Suprapubic skin (tissue), 3 donors: ENCODE results near the gene OSBPL2.

ENCODE experiments used
- EP300 ChIP-seq: sonication (generic); formaldehyde crosslinking; IDR thresholded peaks from one replicate; pipeline ENCODE4 v1.6.1; 2017; ENCODE audit warnings: antibody characterized with exemption
- POLR2A ChIP-seq, 2 donors: fragments of 450-650 bp; IDR thresholded peaks; one replicate each; pipeline ENCODE4 v1.6.1; 2017; ENCODE audit warnings: antibody characterized with exemption in 2 of 2, mild to moderate bottlenecking in 2 of 2, moderate library complexity in 2 of 2
- TF ChIP-seq, protein P1 (sequence below), 2 donors: fragments of 200-600 bp in 1 of 2; fragments of 450-650 bp in 1 of 2; sonication (generic) in 1 of 2; IDR thresholded peaks; one replicate each; pipeline ENCODE4 v1.5.1; 2016 to 2019; ENCODE audit warnings: antibody characterized with exemption in 2 of 2, mild to moderate bottlenecking in 1 of 2, moderate library complexity in 1 of 2

DNA sequence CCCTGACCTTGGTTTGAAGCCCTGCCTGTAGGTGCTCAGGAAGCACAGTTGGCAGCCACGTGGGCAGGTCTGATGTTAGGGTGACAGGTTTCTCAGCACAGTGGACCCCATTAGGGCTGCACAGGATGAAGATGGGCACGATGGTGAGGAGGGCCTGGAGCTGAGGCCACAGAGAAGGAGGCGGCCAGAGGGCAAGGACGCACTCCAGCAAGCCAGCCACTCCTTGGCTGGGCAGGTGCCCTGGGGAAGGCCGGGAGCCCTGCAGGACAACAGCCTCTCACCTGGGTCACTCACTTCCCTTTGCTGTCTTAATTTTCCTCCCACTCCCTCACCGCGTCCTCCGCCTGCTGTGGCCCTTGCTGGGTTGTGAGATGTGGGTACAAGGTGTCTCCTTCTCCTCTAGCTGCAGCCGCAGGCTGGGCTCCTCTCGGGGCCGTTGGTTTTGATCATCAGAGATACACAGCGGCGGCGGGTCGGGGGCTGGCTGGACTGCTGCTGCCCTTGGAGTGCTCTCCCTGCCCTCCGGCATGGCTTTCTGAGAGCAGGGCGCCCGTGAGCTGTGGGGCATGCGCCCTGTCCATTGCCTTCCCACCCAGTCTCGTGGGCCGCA is 5.7 kb downstream of the OSBPL2 start:
- TF ChIP-seq, protein P1, sequence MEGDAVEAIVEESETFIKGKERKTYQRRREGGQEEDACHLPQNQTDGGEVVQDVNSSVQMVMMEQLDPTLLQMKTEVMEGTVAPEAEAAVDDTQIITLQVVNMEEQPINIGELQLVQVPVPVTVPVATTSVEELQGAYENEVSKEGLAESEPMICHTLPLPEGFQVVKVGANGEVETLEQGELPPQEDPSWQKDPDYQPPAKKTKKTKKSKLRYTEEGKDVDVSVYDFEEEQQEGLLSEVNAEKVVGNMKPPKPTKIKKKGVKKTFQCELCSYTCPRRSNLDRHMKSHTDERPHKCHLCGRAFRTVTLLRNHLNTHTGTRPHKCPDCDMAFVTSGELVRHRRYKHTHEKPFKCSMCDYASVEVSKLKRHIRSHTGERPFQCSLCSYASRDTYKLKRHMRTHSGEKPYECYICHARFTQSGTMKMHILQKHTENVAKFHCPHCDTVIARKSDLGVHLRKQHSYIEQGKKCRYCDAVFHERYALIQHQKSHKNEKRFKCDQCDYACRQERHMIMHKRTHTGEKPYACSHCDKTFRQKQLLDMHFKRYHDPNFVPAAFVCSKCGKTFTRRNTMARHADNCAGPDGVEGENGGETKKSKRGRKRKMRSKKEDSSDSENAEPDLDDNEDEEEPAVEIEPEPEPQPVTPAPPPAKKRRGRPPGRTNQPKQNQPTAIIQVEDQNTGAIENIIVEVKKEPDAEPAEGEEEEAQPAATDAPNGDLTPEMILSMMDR (IDR thresholded peaks at IDR 0.05), result no peak
- no peak for TF ChIP-seq POLR2A (IDR thresholded peaks at IDR 0.05)
- no peak for TF ChIP-seq EP300
